IMR-90 (cell line): ENCODE data around the gene GAB1. TPM values are rescaled to one million over a fixed set of nuclear protein-coding genes. Genes with fewer than 3 reads are reported as not detected.

Experiments
- ATAC-seq: fragments of 200-7000 bp; cut with Tn5 transposase; 2 replicates; pipeline ENCODE4 v1.9.1; 2020; ENCODE audit warnings: low read depth, mild to moderate bottlenecking, moderate library complexity
- BruUV-seq: library from RNA; stranded (reverse); fragments of 400-500 nt; replicated peaks from 2 replicates; lab custom pipeline; 2021; lab: Mats Ljungman, UMichigan
- CTCF ChIA-PET: fragments of 300-600 bp; formaldehyde crosslinking; extraction: SDS; loops from one replicate; lab custom pipeline; 2021; ENCODE audit warnings: antibody characterized with exemption; lab: Yijun Ruan, JAX
- POLR2A ChIA-PET: fragments of 300-600 bp; sonication (Branson Sonifier 250); formaldehyde crosslinking; loops from one replicate; lab custom pipeline; 2022; ENCODE audit warnings: antibody characterized with exemption; ENCODE audit not compliant: unreplicated experiment; lab: Charles Lee
- DNase-seq: peaks from one replicate; pipeline ENCODE4 v3.0.0; 2013
- H2AFZ ChIP-seq: replicated peaks from 2 replicates; pipeline ENCODE3; 2013; ENCODE audit warnings: low read length, mild to moderate bottlenecking; ENCODE audit not compliant: poor library complexity
- H2AK5ac ChIP-seq: 2 replicates; pipeline ENCODE4 v1.6.1; 2013; ENCODE audit warnings: low read depth, low read length, inconsistent platforms
- H2AK9ac ChIP-seq: replicated peaks from 2 replicates; pipeline ENCODE3; 2013; ENCODE audit warnings: mild to moderate bottlenecking, low read depth, low read length, moderate library complexity; ENCODE audit not compliant: poor library complexity
- H2BK120ac ChIP-seq: 2 replicates; pipeline ENCODE4 v1.6.1; 2013; ENCODE audit warnings: low read depth, low read length, inconsistent platforms
- H2BK15ac ChIP-seq: 3 replicates; pipeline ENCODE4 v1.6.1; 2013; ENCODE audit warnings: low read depth, low read length, inconsistent platforms
- H2BK20ac ChIP-seq: 2 replicates; pipeline ENCODE4 v1.6.1; 2013; ENCODE audit warnings: low read depth, mild to moderate bottlenecking, inconsistent platforms, low read length, moderate library complexity
- H2BK5ac ChIP-seq: 2 replicates; pipeline ENCODE4 v1.6.1; 2013; ENCODE audit warnings: mild to moderate bottlenecking, low read depth, low read length, inconsistent platforms; ENCODE audit not compliant: poor library complexity, severe bottlenecking
- H3K14ac ChIP-seq: replicated peaks from 2 replicates; pipeline ENCODE4 v1.6.1; 2013; ENCODE audit warnings: low read depth, low read length, inconsistent platforms
- H3K18ac ChIP-seq: 2 replicates; pipeline ENCODE4 v1.6.1; 2013; ENCODE audit warnings: low read depth, low read length, control low read depth
- H3K23ac ChIP-seq: 2 replicates; pipeline ENCODE4 v1.6.1; 2013; ENCODE audit warnings: low read depth, low read length, inconsistent platforms
- H3K27ac ChIP-seq: 2 replicates; pipeline ENCODE4 v1.5.1; 2013; ENCODE audit warnings: mild to moderate bottlenecking, control low read depth, low read length; ENCODE audit not compliant: insufficient read depth
- H3K27me3 ChIP-seq: 2 replicates; pipeline ENCODE4 v1.6.1; 2013; ENCODE audit warnings: low read length; ENCODE audit not compliant: control insufficient read depth, insufficient read depth
- H3K36me3 ChIP-seq: 2 replicates; pipeline ENCODE4 v1.6.1; 2013; ENCODE audit warnings: low read length, mixed read lengths; ENCODE audit not compliant: control insufficient read depth, insufficient read depth
- H3K4ac ChIP-seq: 2 replicates; pipeline ENCODE4 v1.6.1; 2013; ENCODE audit warnings: low read depth, low read length, inconsistent platforms
- H3K4me1 ChIP-seq: 2 replicates; pipeline ENCODE4 v1.6.1; 2013; ENCODE audit warnings: low read length, mixed read lengths; ENCODE audit not compliant: control insufficient read depth, insufficient read depth
- H3K4me2 ChIP-seq: 2 replicates; pipeline ENCODE4 v1.6.1; 2013; ENCODE audit warnings: low read depth, mild to moderate bottlenecking, control low read depth, low read length, moderate library complexity
- H3K4me3 ChIP-seq: 2 replicates; pipeline ENCODE4 v1.5.1; 2013; ENCODE audit warnings: low read depth, mild to moderate bottlenecking, control low read depth, low read length, moderate library complexity; ENCODE audit not compliant: insufficient read depth
- H3K56ac ChIP-seq: 2 replicates; pipeline ENCODE4 v1.6.1; 2013; ENCODE audit warnings: low read length, inconsistent platforms; ENCODE audit not compliant: insufficient read depth; ENCODE audit errors: extremely low read depth
- H3K79me1 ChIP-seq, 2 experiments: 2 replicates each; pipeline ENCODE4 v1.6.1; 2013; ENCODE audit warnings: low read length in 2 of 2, inconsistent platforms in 1 of 2, low read depth in 1 of 2
- H3K9ac ChIP-seq: 2 replicates; pipeline ENCODE4 v1.6.1; 2013; ENCODE audit warnings: low read depth, low read length, control low read depth
- H3K9me1 ChIP-seq: 2 replicates; pipeline ENCODE4 v1.6.1; 2013; ENCODE audit warnings: low read length, inconsistent platforms; ENCODE audit not compliant: insufficient read depth
- H3K9me3 ChIP-seq: 2 replicates; pipeline ENCODE4 v1.6.1; 2013; ENCODE audit warnings: low read length; ENCODE audit not compliant: control insufficient read depth, insufficient read depth
- H4K20me1 ChIP-seq: 2 replicates; pipeline ENCODE4 v1.6.1; 2013; ENCODE audit warnings: low read length, inconsistent platforms; ENCODE audit not compliant: insufficient read depth
- H4K5ac ChIP-seq: 2 replicates; pipeline ENCODE4 v1.6.1; 2013; ENCODE audit warnings: mild to moderate bottlenecking, low read depth, low read length, control low read depth
- H4K8ac ChIP-seq, 2 experiments: 2 replicates each; pipeline ENCODE4 v1.6.1; 2013; ENCODE audit warnings: low read depth in 2 of 2, low read length in 2 of 2, control low read depth in 1 of 2, inconsistent platforms in 1 of 2
- H4K91ac ChIP-seq: 2 replicates; pipeline ENCODE4 v1.6.1; 2013; ENCODE audit warnings: low read depth, low read length, inconsistent platforms; ENCODE audit not compliant: insufficient read depth
- MAFK ChIP-seq: IDR thresholded peaks from 2 replicates; pipeline ENCODE4 v1.6.1; 2012; ENCODE audit warnings: low read depth, low read length, improper control_type of control experiment
- RFX5 ChIP-seq: IDR thresholded peaks from 2 replicates; pipeline ENCODE4 v1.8.0; 2012; ENCODE audit warnings: low read depth, mild to moderate bottlenecking, low read length, moderate library complexity
- USF2 ChIP-seq: fragments of 150-350 bp; IDR thresholded peaks from 2 replicates; pipeline ENCODE4 v1.6.1; 2017; ENCODE audit warnings: mild to moderate bottlenecking, antibody characterized with exemption, low read length, low read depth
- WGBS, 2 experiments: methylation state at CpG; one replicate each; pipeline versions ENCODE4 v1.1.5 to v1.1.7; 2013; ENCODE audit warnings: missing lambda C conversion rate in 2 of 2; ENCODE audit not compliant: insufficient read length in 1 of 2; ENCODE audit errors: extremely low coverage in 2 of 2; 5-methylcytosine and 5-hydroxymethylcytosine counted together
- dilution Hi-C: fragments of 300-500 bp; cut with HindIII; formaldehyde crosslinking; loops from one replicate; pipeline ENCODE4 v1.14.3; 2018; ENCODE audit warnings: low sequenced_read_pairs; ENCODE audit not compliant: unreplicated experiment
- in situ Hi-C: fragments of 300-500 bp; cut with MboI; formaldehyde crosslinking; loops from 3 replicates; pipeline ENCODE4 v1.14.3; 2019; ENCODE audit warnings: low sequenced_read_pairs, inconsistent platforms, mixed read lengths
- intact Hi-C: fragments of 100-400 bp; cut with micrococcal nuclease; formaldehyde crosslinking; loops from 2 replicates; pipeline ENCODE4 v1.10.0; 2022
- polyA plus RNA-seq, 3 experiments: library from polyadenylated mRNA; depleted of rRNA; stranded (reverse); fragments of >200 nt; gene quantifications; 2 replicates each; pipeline ENCODE4 v1.2.3, GENCODE V29; 2012; ENCODE audit warnings: low replicate concordance in 1 of 3
- total RNA-seq: library from RNA; depleted of rRNA; stranded (reverse); fragments of >200 nt; gene quantifications from 2 replicates; pipeline ENCODE4 v1.2.3, GENCODE V29; 2012

Gene GAB1
- total and polyA plus RNA-seq, 2 of the 4 experiments (the other 2 are of a cell fraction), result 2.8 to 12.0 TPM

- H3K4me2 ChIP-seq, result peak overlapping the region; percentile 30; the same call in 1 of the 2 replicates
Observed at GRCh38 chr4:143294310-143294709, 42.4 kb upstream of the GAB1 start.

More at GRCh38 chr4:143294310-143294709, 42.4 kb upstream of the GAB1 start:
- in situ Hi-C loops (no loop called here), intact Hi-C loops (no loop called here), dilution Hi-C loops (no loop called here)
- Histone ChIP-seq H3K79me1 (no peaks in the 10 kb centered on the region), H3K9me1 (no peaks in the 10 kb centered on the region; the same call in 1 of the 2 replicates), H3K56ac (no peak overlapping the region), H3K4ac (no peak overlapping the region), H2BK5ac (no peak overlapping the region), H3K27me3 (no peaks in the 10 kb centered on the region), H2BK20ac (no peak overlapping the region; the same call in 1 of the 2 replicates), H4K5ac (no peak overlapping the region; the same call in 1 of the 2 replicates), H3K27ac (peak overlapping the region; percentile 78; the same call in 1 of the 2 replicates), H4K91ac (no peak overlapping the region), H3K4me1 (peaks cover 6% of the 10 kb centered on the region), H2AFZ (peak overlapping the region; percentile 44), H4K20me1 (no peaks in the 10 kb centered on the region), H2AK9ac (no peak overlapping the region), H2BK15ac (no peak overlapping the region), H3K9me3 (no peaks in the 10 kb centered on the region), H3K14ac (no peak overlapping the region), H3K9ac (no peak overlapping the region), H3K23ac (no peak overlapping the region), H2AK5ac (no peak overlapping the region), H4K8ac (no peak overlapping the region; a peak in 1 of 4 replicates), H3K18ac (peak overlapping the region; percentile 60; the same call in 1 of the 2 replicates), H3K36me3 (no peaks in the 10 kb centered on the region), H2BK120ac (no peak overlapping the region), H3K4me3 (no peak overlapping the region)
- BruUV-seq, result no TSS peak
- CTCF ChIA-PET, result no interaction called here
- WGBS, 2 experiments, result no CpG with 5 or more reads among the region's 3 CpGs
- TF ChIP-seq USF2 (no peak), RFX5 (no peak), MAFK (no peak)
- ATAC-seq, result peak; percentile 43
- peak; percentile 11 for DNase-seq
- POLR2A ChIA-PET, result no interaction called here
